ENCODE results near the gene DENND1A. TPM values are rescaled to one million over a fixed set of nuclear protein-coding genes. Genes with fewer than 3 reads are reported as not detected.

Gene DENND1A
- total and polyA plus RNA-seq, 8 donors, result 4.4 to 109 (median 21.4) TPM

- peaks cover 0 to 7% (median 0%) of the 10 kb centered on the region in 4 donors for H3K9me3 ChIP-seq
- intact Hi-C loops (cut with DNase I; ENCODE audit: low total_unique reads), result no loop called here
- no peak for TF ChIP-seq CTCF (IDR thresholded peaks at IDR 0.05)
- TF ChIP-seq POLR2A (IDR thresholded peaks at IDR 0.05), result no peak
- H3K36me3 ChIP-seq, result no peaks in the 10 kb centered on the region
- no peaks in the 10 kb centered on the region for H3K27me3 ChIP-seq
- no peak overlapping the region for H3K27ac ChIP-seq
- 84 to 96% (median 93%) methylated on average over 5 of the region's 5 CpGs for WGBS, 5 donors
- no peaks in the 10 kb centered on the region for H3K4me1 ChIP-seq
- no peak overlapping the region for H3K4me3 ChIP-seq
- DNase-seq, result no peak
These were observed 538.7 kb downstream of the DENND1A start for GRCh38 chr9:123391233-123391632.

GRCh38 chr9:123390337-123391135 is 539.4 kb downstream of the DENND1A start:
- Histone ChIP-seq H3K9me3 (peaks cover 0 to 7% (median 0%) of the 10 kb centered on the region in 4 donors), H3K36me3 (no peaks in the 10 kb centered on the region), H3K4me1 (no peaks in the 10 kb centered on the region), H3K27ac (no peak overlapping the region), H3K4me3 (no peak overlapping the region), H3K27me3 (no peaks in the 10 kb centered on the region)
- WGBS, 5 donors, result 86 to 91% (median 90%) methylated on average over 23 of the region's 23 CpGs
- DNase-seq, result no peak
- TF ChIP-seq EP300 (IDR thresholded peaks at IDR 0.05) (no peak), CTCF (IDR thresholded peaks at IDR 0.05) (no peak), POLR2A (IDR thresholded peaks at IDR 0.05) (no peak), POLR2AphosphoS5 (IDR thresholded peaks at IDR 0.05) (no peak)
- intact Hi-C loops (cut with DNase I; ENCODE audit: low total_unique reads), result no loop called here

- TF ChIP-seq EP300 (IDR thresholded peaks at IDR 0.05) (no peak), POLR2AphosphoS5 (IDR thresholded peaks at IDR 0.05) (no peak), POLR2A (IDR thresholded peaks at IDR 0.05) (no peak), CTCF (IDR thresholded peaks at IDR 0.05) (no peak)
These were observed 540.2 kb downstream of the DENND1A start for GRCh38 chr9:123389698-123390097.

GRCh38 chr9:123389070-123389469 is 540.9 kb downstream of the DENND1A start:
- 78 to 84% (median 80%) methylated on average over 8 to 10 of the region's 10 CpGs for WGBS, 5 donors
- Histone ChIP-seq H3K4me1 (peaks cover 0 to 5% (median 0%) of the 10 kb centered on the region in 4 donors), H3K27ac (no peak overlapping the region), H3K27me3 (no peaks in the 10 kb centered on the region), H3K9me3 (peaks cover 0 to 7% (median 0%) of the 10 kb centered on the region in 4 donors), H3K4me3 (no peak overlapping the region), H3K36me3 (peaks cover 0 to under 1% (median 0%) of the 10 kb centered on the region in 4 donors)
- no peak for DNase-seq
- TF ChIP-seq CTCF (IDR thresholded peaks at IDR 0.05) (no peak), EP300 (IDR thresholded peaks at IDR 0.05) (no peak), POLR2A (IDR thresholded peaks at IDR 0.05) (no peak), POLR2AphosphoS5 (IDR thresholded peaks at IDR 0.05) (no peak)
- intact Hi-C loops (cut with DNase I; ENCODE audit: low total_unique reads), result no loop called here

More at GRCh38 chr9:123389698-123390097, 540.2 kb downstream of the DENND1A start:
- H3K4me3 ChIP-seq, result no peak overlapping the region
- H3K27me3 ChIP-seq, result no peaks in the 10 kb centered on the region
- no peak for DNase-seq
- peaks cover 0 to 5% (median 0%) of the 10 kb centered on the region in 4 donors for H3K4me1 ChIP-seq
- peaks cover 0 to 7% (median 0%) of the 10 kb centered on the region in 4 donors for H3K9me3 ChIP-seq
- H3K36me3 ChIP-seq, result no peaks in the 10 kb centered on the region
- intact Hi-C loops (cut with DNase I; ENCODE audit: low total_unique reads), result no loop called here
- 75 to 93% (median 76%) methylated on average over 8 to 12 of the region's 12 CpGs for WGBS, 5 donors
- H3K27ac ChIP-seq, result no peak overlapping the region
